Endothelial cell of umbilical vein (primary cell): ENCODE data around the gene TRPM3. TPM values are rescaled to one million over a fixed set of nuclear protein-coding genes. Genes with fewer than 3 reads are reported as not detected.

Experiments
- BruUV-seq: library from RNA; stranded (reverse); fragments of 400-500 nt; replicated peaks from 2 replicates; lab custom pipeline; 2021; lab: Mats Ljungman, UMichigan
- CTCF ChIA-PET: fragments of 300-600, 350-600 bp; sonication (Branson Sonifier 250); formaldehyde crosslinking; loops from one replicate; lab custom pipeline; 2021; ENCODE audit warnings: antibody characterized with exemption, inconsistent platforms; lab: Charles Lee
- POLR2A ChIA-PET: fragments of 300-600, 350-600 bp; sonication (Branson Sonifier 250); formaldehyde crosslinking; loops from one replicate; lab custom pipeline; 2021; ENCODE audit warnings: antibody characterized with exemption, inconsistent platforms; lab: Charles Lee
- DNase-seq: peaks from one replicate; pipeline ENCODE4 v3.0.0-alpha.2; 2011; ENCODE audit warnings: low read depth, low spot score
- FAIRE-seq: peaks from 2 replicates; lab custom pipeline; 2011; peaks lifted over from hg19 to GRCh38; lab: Jason Lieb, UNC
- H2AFZ ChIP-seq: 2 replicates; pipeline ENCODE4 v1.6.0; 2012; ENCODE audit warnings: low read depth, low read length, control low read depth, inconsistent platforms
- H3K27ac ChIP-seq: 2 replicates; pipeline ENCODE4 v1.5.1; 2011; ENCODE audit warnings: low read depth, mild to moderate bottlenecking, control low read depth, low read length, moderate library complexity; ENCODE audit not compliant: insufficient read depth
- H3K27me3 ChIP-seq, 2 experiments: 2 replicates each; pipeline versions ENCODE4 v1.6.0 to v1.6.1; 2011; ENCODE audit warnings: low read length in 2 of 2, mixed read lengths in 1 of 2; ENCODE audit not compliant: control insufficient read depth in 2 of 2, insufficient read depth in 2 of 2
- H3K36me3 ChIP-seq, 2 experiments: 2 replicates in 1 of 2; 3 replicates in 1 of 2; pipeline ENCODE4 v1.5.1; 2011; ENCODE audit warnings: low read length in 2 of 2, mild to moderate bottlenecking in 1 of 2, moderate library complexity in 1 of 2; ENCODE audit not compliant: control insufficient read depth in 2 of 2, insufficient read depth in 2 of 2; ENCODE audit errors: extremely low read depth in 1 of 2
- H3K4me1 ChIP-seq: 3 replicates; pipeline ENCODE4 v1.5.1; 2011; ENCODE audit warnings: mild to moderate bottlenecking, low read length; ENCODE audit not compliant: control insufficient read depth, insufficient read depth; ENCODE audit errors: extremely low read depth
- H3K4me2 ChIP-seq: 2 replicates; pipeline ENCODE4 v1.6.1; 2011; ENCODE audit warnings: low read length, control low read depth, mixed read lengths; ENCODE audit not compliant: insufficient read depth
- H3K4me3 ChIP-seq, 3 experiments: fragments of 200-600 bp in 1 of 3; sonication (generic), shearing (Covaris generic) in 1 of 3; replicated peaks in 1 of 3; 2 replicates each; pipeline ENCODE4 v1.5.1; 2011 to 2016; ENCODE audit warnings: control low read depth in 3 of 3, low read length in 3 of 3, mild to moderate bottlenecking in 2 of 3, inconsistent platforms in 1 of 3, low read depth in 1 of 3, moderate library complexity in 1 of 3; ENCODE audit not compliant: insufficient read depth in 1 of 3
- H3K79me2 ChIP-seq: 2 replicates; pipeline ENCODE4 v1.6.0; 2012; ENCODE audit warnings: low read length, inconsistent platforms; ENCODE audit not compliant: control insufficient read depth, insufficient read depth
- H3K9ac ChIP-seq: replicated peaks from 2 replicates; pipeline ENCODE3; 2011; ENCODE audit warnings: low read length, control low read depth; ENCODE audit not compliant: insufficient read depth; ENCODE audit errors: extremely low read depth
- H3K9me1 ChIP-seq: replicated peaks from 3 replicates; pipeline ENCODE4 v1.6.0; 2011; ENCODE audit warnings: mild to moderate bottlenecking, low read length; ENCODE audit not compliant: control insufficient read depth, insufficient read depth; ENCODE audit errors: extremely low read depth
- H3K9me3 ChIP-seq: replicated peaks from 2 replicates; pipeline ENCODE4 v1.5.1; 2012; ENCODE audit warnings: low read length, inconsistent platforms; ENCODE audit not compliant: control insufficient read depth, insufficient read depth
- H4K20me1 ChIP-seq: replicated peaks from 2 replicates; pipeline ENCODE3; 2011; ENCODE audit warnings: mild to moderate bottlenecking, low read length; ENCODE audit not compliant: control insufficient read depth, insufficient read depth; ENCODE audit errors: extremely low read depth
- CTCF ChIP-seq, 2 donors: IDR thresholded peaks; 1 replicate in 1 of 2; 2 replicates in 1 of 2; pipeline ENCODE4 v1.5.1; 2011; ENCODE audit warnings: low read length in 2 of 2, mild to moderate bottlenecking in 2 of 2, moderate library complexity in 2 of 2, control low read depth in 1 of 2, inconsistent platforms in 1 of 2, low read depth in 1 of 2; ENCODE audit not compliant: insufficient read depth in 1 of 2; ENCODE audit errors: extremely low read depth in 1 of 2
- EZH2 ChIP-seq: IDR thresholded peaks from 2 replicates; pipeline ENCODE4 v1.6.1; 2012; ENCODE audit warnings: borderline replicate concordance, low read depth, mild to moderate bottlenecking, moderate library complexity, low read length, inconsistent platforms; ENCODE audit not compliant: severe bottlenecking
- FOS ChIP-seq: IDR thresholded peaks from 2 replicates; pipeline ENCODE4 v1.6.1; 2011; ENCODE audit warnings: mild to moderate bottlenecking, low read length, moderate library complexity, borderline replicate concordance; ENCODE audit not compliant: insufficient read depth
- GATA2 ChIP-seq: IDR thresholded peaks from 2 replicates; pipeline ENCODE4 v1.7.0; 2011; ENCODE audit warnings: low read depth, mild to moderate bottlenecking, moderate library complexity, mixed read lengths, low read length; ENCODE audit not compliant: insufficient read length, insufficient read depth
- JUN ChIP-seq: IDR thresholded peaks from 2 replicates; pipeline ENCODE4 v1.6.1; 2011; ENCODE audit warnings: borderline replicate concordance, low read depth; ENCODE audit not compliant: insufficient read length, insufficient read depth
- MAX ChIP-seq: IDR thresholded peaks from 2 replicates; pipeline ENCODE4 v1.6.1; 2011; ENCODE audit not compliant: insufficient read depth, insufficient read length
- MYC ChIP-seq: IDR thresholded peaks from one replicate; pipeline ENCODE4 v1.6.1; 2011; ENCODE audit warnings: mild to moderate bottlenecking, low read depth, low read length
- POLR2A ChIP-seq: IDR thresholded peaks from 2 replicates; pipeline ENCODE4 v1.6.1; 2012; ENCODE audit warnings: low read depth, mild to moderate bottlenecking, control low read depth, low read length
- POLR2AphosphoS5 ChIP-seq: IDR thresholded peaks from 2 replicates; pipeline ENCODE4 v1.6.1; 2012; ENCODE audit warnings: low read depth, mild to moderate bottlenecking, control low read depth, low read length, moderate library complexity; ENCODE audit not compliant: insufficient read depth
- dilution Hi-C: fragments of 300-500 bp; cut with MboI; formaldehyde crosslinking; loops from one replicate; pipeline ENCODE4 v1.15.0; 2019; ENCODE audit warnings: low sequenced_read_pairs; ENCODE audit not compliant: extremely low pct_ligation_motif_present
- intact Hi-C: fragments of 100-400 bp; cut with micrococcal nuclease; formaldehyde crosslinking; loops from one replicate; pipeline ENCODE4 v1.10.0; 2022
- polyA plus RNA-seq, 4 experiments: library from polyadenylated mRNA; depleted of rRNA in 3 of 4; stranded (reverse) in 3 of 4; unstranded in 1 of 4; fragments of >200 nt; gene quantifications; 2 replicates each; pipeline versions ENCODE4 v1.2.1 to v1.2.3, GENCODE V29; 2011 to 2012; ENCODE audit warnings: missing spikeins in 1 of 4
- total RNA-seq: library from RNA; stranded (reverse); gene quantifications from 2 replicates; pipeline ENCODE4 v1.2.3, GENCODE V29; 2021

The TRPM3 gene
- total and polyA plus RNA-seq, 2 donors (not counting 3 experiments of a cell fraction or from before 2014, with no cell fraction given): 0.17 to 0.33 TPM

GRCh38 chr9:71025201-71025600, 96.2 kb downstream of the TRPM3 start:
- Histone ChIP-seq H2AFZ (no peak overlapping the region), H3K9me1 (no peaks in the 10 kb centered on the region), H3K4me3 (no peak overlapping the region), H3K36me3 (no peaks in the 10 kb centered on the region), H4K20me1 (no peaks in the 10 kb centered on the region), H3K27ac (no peak overlapping the region), H3K27me3 (no peaks in the 10 kb centered on the region), H3K4me1 (no peaks in the 10 kb centered on the region), H3K79me2 (no peaks in the 10 kb centered on the region), H3K4me2 (no peak overlapping the region), H3K9ac (no peak overlapping the region), H3K9me3 (no peaks in the 10 kb centered on the region)
- no peak for DNase-seq
- FAIRE-seq: no peak
- ChIA-PET POLR2A (no interaction called here), CTCF (no interaction called here)
- no TSS peak for BruUV-seq
- intact Hi-C loops (no loop called here), dilution Hi-C loops (no loop called here)
- TF ChIP-seq MYC (no peak), FOS (no peak), POLR2AphosphoS5 (no peak)

- dilution Hi-C loops: no loop called here
- no peak for TF ChIP-seq MYC
- TF ChIP-seq POLR2A: no peak
- no peak for TF ChIP-seq EZH2
- TF ChIP-seq MAX: no peak
- no peak for TF ChIP-seq POLR2AphosphoS5
- TF ChIP-seq JUN: no peak
- TF ChIP-seq CTCF (IDR thresholded peaks at IDR 0.05; ENCODE audit: extremely low read depth in 1 of 2, insufficient read depth in 1 of 2, low read depth in 1 of 2, low read length in 2 of 2): no peak
- no peak for TF ChIP-seq GATA2
- TF ChIP-seq FOS: no peak
Observed at GRCh38 chr9:71010258-71010657, 111.2 kb downstream of the TRPM3 start.

More at GRCh38 chr9:71010258-71010657, 111.2 kb downstream of the TRPM3 start:
- H2AFZ ChIP-seq: no peak overlapping the region
- FAIRE-seq: no peak
- H4K20me1 ChIP-seq: no peaks in the 10 kb centered on the region
- no peaks in the 10 kb centered on the region for H3K4me1 ChIP-seq
- H3K27ac ChIP-seq: no peak overlapping the region
- H3K79me2 ChIP-seq: no peaks in the 10 kb centered on the region
- BruUV-seq: no TSS peak
- H3K4me3 ChIP-seq: no peak overlapping the region
- no peaks in the 10 kb centered on the region for H3K9me1 ChIP-seq
- no peak for DNase-seq
- no peak overlapping the region for H3K4me2 ChIP-seq
- intact Hi-C loops: no loop called here
- H3K27me3 ChIP-seq: peaks cover 0 to 3% of the 10 kb centered on the region in 2 experiments
- H3K9ac ChIP-seq: no peak overlapping the region
- POLR2A ChIA-PET: no interaction called here
- H3K36me3 ChIP-seq: no peaks in the 10 kb centered on the region
- CTCF ChIA-PET: no interaction called here
- H3K9me3 ChIP-seq: no peaks in the 10 kb centered on the region
